ENCODE results near the gene STPG4.

DNA sequence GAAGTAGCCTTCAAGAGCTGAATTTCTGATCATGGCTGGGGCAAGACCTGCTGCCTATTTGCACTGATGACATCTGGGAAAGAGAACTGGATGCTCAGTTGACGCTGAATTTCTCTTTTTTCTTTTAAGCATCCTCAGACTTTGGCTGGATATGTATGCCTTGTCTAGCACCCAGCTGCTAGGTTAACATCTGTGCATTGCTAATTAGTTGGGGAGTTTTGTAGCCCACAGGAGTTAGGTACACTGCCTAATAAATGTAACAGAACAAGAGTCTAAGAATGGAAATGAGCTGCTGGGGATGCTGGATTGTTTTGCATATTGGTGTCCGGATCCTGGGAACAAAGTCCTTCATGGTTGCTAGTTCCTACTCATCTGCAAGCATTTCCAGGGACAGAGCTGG is 40.9 kb upstream of the STPG4 start:
- no peak for TF ChIP-seq CSDC2 (CRISPR knock-in tag; IDR thresholded peaks at IDR 0.05)
- TF ChIP-seq ARNTL (CRISPR knock-in tag; IDR thresholded peaks at IDR 0.05; ENCODE audit: borderline replicate concordance, low read depth), result no peak
- TF ChIP-seq ZFP30 (CRISPR knock-in tag; IDR thresholded peaks at IDR 0.05), result no peak
- no peak for TF ChIP-seq ZNF565 (CRISPR knock-in tag; conservative IDR thresholded peaks at IDR 0.05; ENCODE audit: low read depth)
- TF ChIP-seq ZFP3 (CRISPR knock-in tag; IDR thresholded peaks at IDR 0.05), result no peak
- TF ChIP-seq ZNF8 (CRISPR knock-in tag; IDR thresholded peaks at IDR 0.05), result no peak
- TF ChIP-seq, protein P1, sequence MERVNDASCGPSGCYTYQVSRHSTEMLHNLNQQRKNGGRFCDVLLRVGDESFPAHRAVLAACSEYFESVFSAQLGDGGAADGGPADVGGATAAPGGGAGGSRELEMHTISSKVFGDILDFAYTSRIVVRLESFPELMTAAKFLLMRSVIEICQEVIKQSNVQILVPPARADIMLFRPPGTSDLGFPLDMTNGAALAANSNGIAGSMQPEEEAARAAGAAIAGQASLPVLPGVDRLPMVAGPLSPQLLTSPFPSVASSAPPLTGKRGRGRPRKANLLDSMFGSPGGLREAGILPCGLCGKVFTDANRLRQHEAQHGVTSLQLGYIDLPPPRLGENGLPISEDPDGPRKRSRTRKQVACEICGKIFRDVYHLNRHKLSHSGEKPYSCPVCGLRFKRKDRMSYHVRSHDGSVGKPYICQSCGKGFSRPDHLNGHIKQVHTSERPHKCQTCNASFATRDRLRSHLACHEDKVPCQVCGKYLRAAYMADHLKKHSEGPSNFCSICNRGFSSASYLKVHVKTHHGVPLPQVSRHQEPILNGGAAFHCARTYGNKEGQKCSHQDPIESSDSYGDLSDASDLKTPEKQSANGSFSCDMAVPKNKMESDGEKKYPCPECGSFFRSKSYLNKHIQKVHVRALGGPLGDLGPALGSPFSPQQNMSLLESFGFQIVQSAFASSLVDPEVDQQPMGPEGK (CRISPR knock-in tag; IDR thresholded peaks at IDR 0.05; ENCODE audit: borderline replicate concordance), result no peak
- no peak for TF ChIP-seq ESRRG (CRISPR knock-in tag; IDR thresholded peaks at IDR 0.05)
- TF ChIP-seq, protein P2, sequence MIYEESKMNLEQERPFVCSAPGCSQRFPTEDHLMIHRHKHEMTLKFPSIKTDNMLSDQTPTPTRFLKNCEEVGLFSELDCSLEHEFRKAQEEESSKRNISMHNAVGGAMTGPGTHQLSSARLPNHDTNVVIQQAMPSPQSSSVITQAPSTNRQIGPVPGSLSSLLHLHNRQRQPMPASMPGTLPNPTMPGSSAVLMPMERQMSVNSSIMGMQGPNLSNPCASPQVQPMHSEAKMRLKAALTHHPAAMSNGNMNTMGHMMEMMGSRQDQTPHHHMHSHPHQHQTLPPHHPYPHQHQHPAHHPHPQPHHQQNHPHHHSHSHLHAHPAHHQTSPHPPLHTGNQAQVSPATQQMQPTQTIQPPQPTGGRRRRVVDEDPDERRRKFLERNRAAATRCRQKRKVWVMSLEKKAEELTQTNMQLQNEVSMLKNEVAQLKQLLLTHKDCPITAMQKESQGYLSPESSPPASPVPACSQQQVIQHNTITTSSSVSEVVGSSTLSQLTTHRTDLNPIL (CRISPR knock-in tag; IDR thresholded peaks at IDR 0.05; ENCODE audit: low read depth), result no peak
- no peak for TF ChIP-seq OSR1 (CRISPR knock-in tag; IDR thresholded peaks at IDR 0.05)
- TF ChIP-seq TCF4 (CRISPR knock-in tag; IDR thresholded peaks at IDR 0.05; ENCODE audit: borderline replicate concordance), result no peak
- TF ChIP-seq, protein P3, sequence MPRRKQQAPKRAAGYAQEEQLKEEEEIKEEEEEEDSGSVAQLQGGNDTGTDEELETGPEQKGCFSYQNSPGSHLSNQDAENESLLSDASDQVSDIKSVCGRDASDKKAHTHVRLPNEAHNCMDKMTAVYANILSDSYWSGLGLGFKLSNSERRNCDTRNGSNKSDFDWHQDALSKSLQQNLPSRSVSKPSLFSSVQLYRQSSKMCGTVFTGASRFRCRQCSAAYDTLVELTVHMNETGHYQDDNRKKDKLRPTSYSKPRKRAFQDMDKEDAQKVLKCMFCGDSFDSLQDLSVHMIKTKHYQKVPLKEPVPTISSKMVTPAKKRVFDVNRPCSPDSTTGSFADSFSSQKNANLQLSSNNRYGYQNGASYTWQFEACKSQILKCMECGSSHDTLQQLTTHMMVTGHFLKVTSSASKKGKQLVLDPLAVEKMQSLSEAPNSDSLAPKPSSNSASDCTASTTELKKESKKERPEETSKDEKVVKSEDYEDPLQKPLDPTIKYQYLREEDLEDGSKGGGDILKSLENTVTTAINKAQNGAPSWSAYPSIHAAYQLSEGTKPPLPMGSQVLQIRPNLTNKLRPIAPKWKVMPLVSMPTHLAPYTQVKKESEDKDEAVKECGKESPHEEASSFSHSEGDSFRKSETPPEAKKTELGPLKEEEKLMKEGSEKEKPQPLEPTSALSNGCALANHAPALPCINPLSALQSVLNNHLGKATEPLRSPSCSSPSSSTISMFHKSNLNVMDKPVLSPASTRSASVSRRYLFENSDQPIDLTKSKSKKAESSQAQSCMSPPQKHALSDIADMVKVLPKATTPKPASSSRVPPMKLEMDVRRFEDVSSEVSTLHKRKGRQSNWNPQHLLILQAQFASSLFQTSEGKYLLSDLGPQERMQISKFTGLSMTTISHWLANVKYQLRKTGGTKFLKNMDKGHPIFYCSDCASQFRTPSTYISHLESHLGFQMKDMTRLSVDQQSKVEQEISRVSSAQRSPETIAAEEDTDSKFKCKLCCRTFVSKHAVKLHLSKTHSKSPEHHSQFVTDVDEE (CRISPR knock-in tag; IDR thresholded peaks at IDR 0.05), result no peak
- TF ChIP-seq SNAI2 (CRISPR knock-in tag; IDR thresholded peaks at IDR 0.05), result no peak
- TF ChIP-seq, protein P4, sequence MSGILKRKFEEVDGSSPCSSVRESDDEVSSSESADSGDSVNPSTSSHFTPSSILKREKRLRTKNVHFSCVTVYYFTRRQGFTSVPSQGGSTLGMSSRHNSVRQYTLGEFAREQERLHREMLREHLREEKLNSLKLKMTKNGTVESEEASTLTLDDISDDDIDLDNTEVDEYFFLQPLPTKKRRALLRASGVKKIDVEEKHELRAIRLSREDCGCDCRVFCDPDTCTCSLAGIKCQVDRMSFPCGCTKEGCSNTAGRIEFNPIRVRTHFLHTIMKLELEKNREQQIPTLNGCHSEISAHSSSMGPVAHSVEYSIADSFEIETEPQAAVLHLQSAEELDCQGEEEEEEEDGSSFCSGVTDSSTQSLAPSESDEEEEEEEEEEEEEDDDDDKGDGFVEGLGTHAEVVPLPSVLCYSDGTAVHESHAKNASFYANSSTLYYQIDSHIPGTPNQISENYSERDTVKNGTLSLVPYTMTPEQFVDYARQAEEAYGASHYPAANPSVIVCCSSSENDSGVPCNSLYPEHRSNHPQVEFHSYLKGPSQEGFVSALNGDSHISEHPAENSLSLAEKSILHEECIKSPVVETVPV (CRISPR knock-in tag; IDR thresholded peaks at IDR 0.05), result no peak
